HepG2 (cell line): ENCODE measurements around the gene NEMF. TPM values are rescaled to one million over a fixed set of nuclear protein-coding genes. Genes with fewer than 3 reads are reported as not detected.

Experiments
- FOXJ3 ChIP-seq: sonication (generic); formaldehyde crosslinking; IDR thresholded peaks from 2 replicates; pipeline ENCODE4 v1.4.0; 2020; ENCODE audit warnings: missing genetic modification reagents, mild to moderate bottlenecking, borderline replicate concordance
- HIVEP1 ChIP-seq: sonication (generic); formaldehyde crosslinking; IDR thresholded peaks from 2 replicates; pipeline ENCODE4 v1.4.0; 2020; ENCODE audit warnings: mild to moderate bottlenecking, missing genetic modification reagents
- HOXA7 ChIP-seq: sonication (generic); formaldehyde crosslinking; IDR thresholded peaks from 2 replicates; pipeline ENCODE4 v1.8.1; 2022; ENCODE audit warnings: mild to moderate bottlenecking, missing genetic modification reagents, moderate library complexity
- MBNL3 ChIP-seq: fragments of 250-450 bp; sonication (Bioruptor Pico); conservative IDR thresholded peaks from 2 replicates; pipeline ENCODE4 v1.8.0; 2022; ENCODE audit warnings: mild to moderate bottlenecking, inconsistent platforms
- ONECUT2 ChIP-seq: sonication (generic); formaldehyde crosslinking; IDR thresholded peaks from 2 replicates; pipeline ENCODE4 v1.4.0; 2020; ENCODE audit warnings: missing genetic modification reagents
- ZNF256 ChIP-seq: sonication (generic); formaldehyde crosslinking; conservative IDR thresholded peaks from 2 replicates; pipeline ENCODE4 v1.4.0; 2020; ENCODE audit warnings: missing genetic modification reagents
- ZNF263 ChIP-seq: sonication (generic); formaldehyde crosslinking; IDR thresholded peaks from 2 replicates; pipeline ENCODE4 v1.4.0; 2020; ENCODE audit warnings: missing genetic modification reagents
- polyA plus RNA-seq, 8 experiments: library from polyadenylated mRNA; depleted of rRNA in 3 of 8; stranded (reverse) in 7 of 8; unstranded in 1 of 8; fragments of >200 nt; fragmentation: Illumina TruSeq in 4 of 8; extraction: Trizol in 4 of 8; gene quantifications; 2 replicates each; pipeline versions ENCODE4 v1.2.1 to v1.2.3, GENCODE V29; 2011 to 2016; ENCODE audit warnings: low read depth in 4 of 8, missing spikeins in 1 of 8, mixed read lengths in 1 of 8; ENCODE audit not compliant: insufficient read depth in 1 of 8
- total RNA-seq, 5 experiments: library from RNA; depleted of rRNA; stranded (reverse); fragments of >200 nt; fragmentation: Illumina TruSeq; extraction: Trizol; gene quantifications; 2 replicates each; pipeline ENCODE4 v1.2.3, GENCODE V29; 2016; ENCODE audit warnings: low read depth in 1 of 5
- TF ChIP-seq, protein P1 (sequence below): sonication (generic); formaldehyde crosslinking; IDR thresholded peaks from 2 replicates; pipeline ENCODE4 v1.9.0; 2021; ENCODE audit warnings: missing genetic modification reagents, mild to moderate bottlenecking, borderline replicate concordance
- TF ChIP-seq, protein P2 (sequence below): sonication (generic); formaldehyde crosslinking; IDR thresholded peaks from 2 replicates; pipeline ENCODE4 v1.5.1; 2020; ENCODE audit warnings: missing genetic modification reagents, mild to moderate bottlenecking, borderline replicate concordance
- TF ChIP-seq, protein P3 (sequence below): sonication (generic); formaldehyde crosslinking; IDR thresholded peaks from 2 replicates; pipeline ENCODE4 v1.5.0; 2020; ENCODE audit warnings: missing genetic modification reagents
- TF ChIP-seq, protein P4 (sequence below): sonication (generic); formaldehyde crosslinking; IDR thresholded peaks from 2 replicates; pipeline ENCODE4 v1.5.0; 2020; ENCODE audit warnings: missing genetic modification reagents
- TF ChIP-seq, protein P5 (sequence below): sonication (generic); formaldehyde crosslinking; IDR thresholded peaks from 2 replicates; pipeline ENCODE4 v1.4.0; 2020; ENCODE audit warnings: missing genetic modification reagents
- TF ChIP-seq, protein P6 (sequence below): sonication (generic); formaldehyde crosslinking; IDR thresholded peaks from 2 replicates; pipeline ENCODE4 v1.4.0; 2020; ENCODE audit warnings: missing genetic modification reagents

Gene NEMF
- total and polyA plus RNA-seq, 2 of the 13 experiments (the other 11 are each of a cell fraction or from before 2014, with no cell fraction given), result 21.3 to 57.9 TPM

DNA sequence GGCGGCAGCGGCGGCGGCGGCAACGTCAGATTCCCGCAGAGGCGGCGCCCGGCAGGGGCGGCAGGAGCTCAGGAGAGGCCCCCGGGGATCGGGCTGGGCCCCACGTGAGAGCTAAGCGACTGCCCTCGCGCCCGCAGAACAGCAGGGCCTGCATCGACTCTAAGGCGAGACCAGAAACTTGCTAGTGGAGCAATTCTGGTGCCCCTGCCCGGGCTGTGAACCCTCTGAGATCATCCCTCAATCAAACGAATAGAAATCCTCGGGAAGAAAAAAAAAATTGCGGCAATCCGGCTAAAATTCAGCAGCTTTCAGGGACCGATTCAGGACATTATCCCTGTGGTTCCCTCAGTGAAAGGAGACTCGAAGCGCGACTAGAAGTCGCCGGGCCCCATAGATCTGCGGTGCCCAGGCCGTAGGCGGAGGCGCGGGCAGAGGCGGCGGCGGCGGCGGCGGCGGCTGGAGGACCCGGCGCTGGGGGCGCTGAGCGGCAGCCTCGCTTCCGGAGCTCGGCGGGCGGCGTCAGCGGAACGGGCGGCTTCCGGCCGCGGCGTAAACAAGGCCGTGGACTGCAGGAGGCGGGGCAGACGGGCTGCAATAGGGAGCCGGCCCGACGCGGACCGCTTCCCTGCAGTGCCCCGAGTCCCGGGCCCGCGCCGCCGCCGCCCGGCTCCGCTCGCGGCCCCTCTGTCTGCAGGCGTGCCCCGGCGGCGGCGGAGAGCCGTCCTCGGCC lies 84.9 kb downstream of the NEMF start, which contains the start of gene KLHDC2 (continued):
- 0 out of 2 replicates have a peak, but pooled peaks have one; percentile 19 for TF ChIP-seq ZNF263 (CRISPR knock-in tag)
- TF ChIP-seq, protein P1, sequence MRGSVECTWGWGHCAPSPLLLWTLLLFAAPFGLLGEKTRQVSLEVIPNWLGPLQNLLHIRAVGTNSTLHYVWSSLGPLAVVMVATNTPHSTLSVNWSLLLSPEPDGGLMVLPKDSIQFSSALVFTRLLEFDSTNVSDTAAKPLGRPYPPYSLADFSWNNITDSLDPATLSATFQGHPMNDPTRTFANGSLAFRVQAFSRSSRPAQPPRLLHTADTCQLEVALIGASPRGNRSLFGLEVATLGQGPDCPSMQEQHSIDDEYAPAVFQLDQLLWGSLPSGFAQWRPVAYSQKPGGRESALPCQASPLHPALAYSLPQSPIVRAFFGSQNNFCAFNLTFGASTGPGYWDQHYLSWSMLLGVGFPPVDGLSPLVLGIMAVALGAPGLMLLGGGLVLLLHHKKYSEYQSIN, result no peak
- TF ChIP-seq, protein P2, sequence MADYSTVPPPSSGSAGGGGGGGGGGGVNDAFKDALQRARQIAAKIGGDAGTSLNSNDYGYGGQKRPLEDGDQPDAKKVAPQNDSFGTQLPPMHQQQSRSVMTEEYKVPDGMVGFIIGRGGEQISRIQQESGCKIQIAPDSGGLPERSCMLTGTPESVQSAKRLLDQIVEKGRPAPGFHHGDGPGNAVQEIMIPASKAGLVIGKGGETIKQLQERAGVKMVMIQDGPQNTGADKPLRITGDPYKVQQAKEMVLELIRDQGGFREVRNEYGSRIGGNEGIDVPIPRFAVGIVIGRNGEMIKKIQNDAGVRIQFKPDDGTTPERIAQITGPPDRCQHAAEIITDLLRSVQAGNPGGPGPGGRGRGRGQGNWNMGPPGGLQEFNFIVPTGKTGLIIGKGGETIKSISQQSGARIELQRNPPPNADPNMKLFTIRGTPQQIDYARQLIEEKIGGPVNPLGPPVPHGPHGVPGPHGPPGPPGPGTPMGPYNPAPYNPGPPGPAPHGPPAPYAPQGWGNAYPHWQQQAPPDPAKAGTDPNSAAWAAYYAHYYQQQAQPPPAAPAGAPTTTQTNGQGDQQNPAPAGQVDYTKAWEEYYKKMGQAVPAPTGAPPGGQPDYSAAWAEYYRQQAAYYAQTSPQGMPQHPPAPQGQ (CRISPR knock-in tag), result no peak
- no peak for TF ChIP-seq FOXJ3 (CRISPR knock-in tag)
- TF ChIP-seq, protein P3, sequence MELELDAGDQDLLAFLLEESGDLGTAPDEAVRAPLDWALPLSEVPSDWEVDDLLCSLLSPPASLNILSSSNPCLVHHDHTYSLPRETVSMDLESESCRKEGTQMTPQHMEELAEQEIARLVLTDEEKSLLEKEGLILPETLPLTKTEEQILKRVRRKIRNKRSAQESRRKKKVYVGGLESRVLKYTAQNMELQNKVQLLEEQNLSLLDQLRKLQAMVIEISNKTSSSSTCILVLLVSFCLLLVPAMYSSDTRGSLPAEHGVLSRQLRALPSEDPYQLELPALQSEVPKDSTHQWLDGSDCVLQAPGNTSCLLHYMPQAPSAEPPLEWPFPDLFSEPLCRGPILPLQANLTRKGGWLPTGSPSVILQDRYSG (CRISPR knock-in tag), result peak; percentile 80
- 0 out of 2 replicates have a peak, but pooled peaks have one; percentile 60 for TF ChIP-seq HIVEP1 (CRISPR knock-in tag)
- TF ChIP-seq ONECUT2 (CRISPR knock-in tag), result no peak
- TF ChIP-seq ZNF256 (CRISPR knock-in tag), result no peak
- TF ChIP-seq, protein P4, sequence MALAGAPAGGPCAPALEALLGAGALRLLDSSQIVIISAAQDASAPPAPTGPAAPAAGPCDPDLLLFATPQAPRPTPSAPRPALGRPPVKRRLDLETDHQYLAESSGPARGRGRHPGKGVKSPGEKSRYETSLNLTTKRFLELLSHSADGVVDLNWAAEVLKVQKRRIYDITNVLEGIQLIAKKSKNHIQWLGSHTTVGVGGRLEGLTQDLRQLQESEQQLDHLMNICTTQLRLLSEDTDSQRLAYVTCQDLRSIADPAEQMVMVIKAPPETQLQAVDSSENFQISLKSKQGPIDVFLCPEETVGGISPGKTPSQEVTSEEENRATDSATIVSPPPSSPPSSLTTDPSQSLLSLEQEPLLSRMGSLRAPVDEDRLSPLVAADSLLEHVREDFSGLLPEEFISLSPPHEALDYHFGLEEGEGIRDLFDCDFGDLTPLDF, result no peak
- TF ChIP-seq, protein P5, sequence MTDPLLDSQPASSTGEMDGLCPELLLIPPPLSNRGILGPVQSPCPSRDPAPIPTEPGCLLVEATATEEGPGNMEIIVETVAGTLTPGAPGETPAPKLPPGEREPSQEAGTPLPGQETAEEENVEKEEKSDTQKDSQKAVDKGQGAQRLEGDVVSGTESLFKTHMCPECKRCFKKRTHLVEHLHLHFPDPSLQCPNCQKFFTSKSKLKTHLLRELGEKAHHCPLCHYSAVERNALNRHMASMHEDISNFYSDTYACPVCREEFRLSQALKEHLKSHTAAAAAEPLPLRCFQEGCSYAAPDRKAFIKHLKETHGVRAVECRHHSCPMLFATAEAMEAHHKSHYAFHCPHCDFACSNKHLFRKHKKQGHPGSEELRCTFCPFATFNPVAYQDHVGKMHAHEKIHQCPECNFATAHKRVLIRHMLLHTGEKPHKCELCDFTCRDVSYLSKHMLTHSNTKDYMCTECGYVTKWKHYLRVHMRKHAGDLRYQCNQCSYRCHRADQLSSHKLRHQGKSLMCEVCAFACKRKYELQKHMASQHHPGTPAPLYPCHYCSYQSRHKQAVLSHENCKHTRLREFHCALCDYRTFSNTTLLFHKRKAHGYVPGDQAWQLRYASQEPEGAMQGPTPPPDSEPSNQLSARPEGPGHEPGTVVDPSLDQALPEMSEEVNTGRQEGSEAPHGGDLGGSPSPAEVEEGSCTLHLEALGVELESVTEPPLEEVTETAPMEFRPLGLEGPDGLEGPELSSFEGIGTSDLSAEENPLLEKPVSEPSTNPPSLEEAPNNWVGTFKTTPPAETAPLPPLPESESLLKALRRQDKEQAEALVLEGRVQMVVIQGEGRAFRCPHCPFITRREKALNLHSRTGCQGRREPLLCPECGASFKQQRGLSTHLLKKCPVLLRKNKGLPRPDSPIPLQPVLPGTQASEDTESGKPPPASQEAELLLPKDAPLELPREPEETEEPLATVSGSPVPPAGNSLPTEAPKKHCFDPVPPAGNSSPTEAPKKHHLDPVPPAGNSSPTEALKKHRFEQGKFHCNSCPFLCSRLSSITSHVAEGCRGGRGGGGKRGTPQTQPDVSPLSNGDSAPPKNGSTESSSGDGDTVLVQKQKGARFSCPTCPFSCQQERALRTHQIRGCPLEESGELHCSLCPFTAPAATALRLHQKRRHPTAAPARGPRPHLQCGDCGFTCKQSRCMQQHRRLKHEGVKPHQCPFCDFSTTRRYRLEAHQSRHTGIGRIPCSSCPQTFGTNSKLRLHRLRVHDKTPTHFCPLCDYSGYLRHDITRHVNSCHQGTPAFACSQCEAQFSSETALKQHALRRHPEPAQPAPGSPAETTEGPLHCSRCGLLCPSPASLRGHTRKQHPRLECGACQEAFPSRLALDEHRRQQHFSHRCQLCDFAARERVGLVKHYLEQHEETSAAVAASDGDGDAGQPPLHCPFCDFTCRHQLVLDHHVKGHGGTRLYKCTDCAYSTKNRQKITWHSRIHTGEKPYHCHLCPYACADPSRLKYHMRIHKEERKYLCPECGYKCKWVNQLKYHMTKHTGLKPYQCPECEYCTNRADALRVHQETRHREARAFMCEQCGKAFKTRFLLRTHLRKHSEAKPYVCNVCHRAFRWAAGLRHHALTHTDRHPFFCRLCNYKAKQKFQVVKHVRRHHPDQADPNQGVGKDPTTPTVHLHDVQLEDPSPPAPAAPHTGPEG (CRISPR knock-in tag), result peak; percentile 62; the same call in 1 of the 2 replicates
- no peak for TF ChIP-seq HOXA7 (CRISPR knock-in tag)
- TF ChIP-seq, protein P6, sequence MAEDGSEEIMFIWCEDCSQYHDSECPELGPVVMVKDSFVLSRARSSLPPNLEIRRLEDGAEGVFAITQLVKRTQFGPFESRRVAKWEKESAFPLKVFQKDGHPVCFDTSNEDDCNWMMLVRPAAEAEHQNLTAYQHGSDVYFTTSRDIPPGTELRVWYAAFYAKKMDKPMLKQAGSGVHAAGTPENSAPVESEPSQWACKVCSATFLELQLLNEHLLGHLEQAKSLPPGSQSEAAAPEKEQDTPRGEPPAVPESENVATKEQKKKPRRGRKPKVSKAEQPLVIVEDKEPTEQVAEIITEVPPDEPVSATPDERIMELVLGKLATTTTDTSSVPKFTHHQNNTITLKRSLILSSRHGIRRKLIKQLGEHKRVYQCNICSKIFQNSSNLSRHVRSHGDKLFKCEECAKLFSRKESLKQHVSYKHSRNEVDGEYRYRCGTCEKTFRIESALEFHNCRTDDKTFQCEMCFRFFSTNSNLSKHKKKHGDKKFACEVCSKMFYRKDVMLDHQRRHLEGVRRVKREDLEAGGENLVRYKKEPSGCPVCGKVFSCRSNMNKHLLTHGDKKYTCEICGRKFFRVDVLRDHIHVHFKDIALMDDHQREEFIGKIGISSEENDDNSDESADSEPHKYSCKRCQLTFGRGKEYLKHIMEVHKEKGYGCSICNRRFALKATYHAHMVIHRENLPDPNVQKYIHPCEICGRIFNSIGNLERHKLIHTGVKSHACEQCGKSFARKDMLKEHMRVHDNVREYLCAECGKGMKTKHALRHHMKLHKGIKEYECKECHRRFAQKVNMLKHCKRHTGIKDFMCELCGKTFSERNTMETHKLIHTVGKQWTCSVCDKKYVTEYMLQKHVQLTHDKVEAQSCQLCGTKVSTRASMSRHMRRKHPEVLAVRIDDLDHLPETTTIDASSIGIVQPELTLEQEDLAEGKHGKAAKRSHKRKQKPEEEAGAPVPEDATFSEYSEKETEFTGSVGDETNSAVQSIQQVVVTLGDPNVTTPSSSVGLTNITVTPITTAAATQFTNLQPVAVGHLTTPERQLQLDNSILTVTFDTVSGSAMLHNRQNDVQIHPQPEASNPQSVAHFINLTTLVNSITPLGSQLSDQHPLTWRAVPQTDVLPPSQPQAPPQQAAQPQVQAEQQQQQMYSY, result peak; percentile 51; the same call in 1 of the 2 replicates
- TF ChIP-seq MBNL3 (CRISPR knock-in tag), result no peak
